Esophagus muscularis mucosa (tissue), 3 donors: Measurements from ENCODE around the gene ABTB2.

Experiments used
- POLR2A ChIP-seq: fragments of 450-650 bp; IDR thresholded peaks from one replicate; pipeline ENCODE4 v1.6.1; 2017; ENCODE audit warnings: antibody characterized with exemption, moderate library complexity, mild to moderate bottlenecking, low read depth
- TF ChIP-seq, protein P1 (sequence below), 3 experiments: fragments of 200-600 bp in 2 of 3; fragments of 450-650 bp in 1 of 3; sonication (generic) in 2 of 3; IDR thresholded peaks; one replicate each; pipeline ENCODE4 v1.5.1; 2017 to 2019; ENCODE audit warnings: antibody characterized with exemption in 3 of 3, mild to moderate bottlenecking in 2 of 3, moderate library complexity in 1 of 3

DNA sequence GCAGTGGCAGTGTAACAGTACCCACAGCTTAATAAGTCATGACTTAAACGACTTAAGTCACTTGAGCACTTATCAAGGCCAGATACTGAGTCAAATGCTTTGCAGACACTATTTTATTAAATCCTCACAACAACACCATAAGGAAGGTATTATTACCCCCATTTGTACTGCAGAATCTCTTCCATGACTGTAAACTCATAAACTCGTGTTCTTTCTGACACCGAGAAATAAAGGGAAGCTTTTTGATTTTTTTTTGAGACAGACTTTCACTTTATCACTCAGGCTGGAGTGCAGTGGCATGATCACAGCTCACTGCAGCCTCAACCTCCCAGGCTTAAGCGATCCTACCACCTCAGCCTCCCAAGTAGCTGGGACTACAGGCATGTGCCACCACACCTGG is 103.8 kb downstream of the ABTB2 start:
- TF ChIP-seq, protein P1, sequence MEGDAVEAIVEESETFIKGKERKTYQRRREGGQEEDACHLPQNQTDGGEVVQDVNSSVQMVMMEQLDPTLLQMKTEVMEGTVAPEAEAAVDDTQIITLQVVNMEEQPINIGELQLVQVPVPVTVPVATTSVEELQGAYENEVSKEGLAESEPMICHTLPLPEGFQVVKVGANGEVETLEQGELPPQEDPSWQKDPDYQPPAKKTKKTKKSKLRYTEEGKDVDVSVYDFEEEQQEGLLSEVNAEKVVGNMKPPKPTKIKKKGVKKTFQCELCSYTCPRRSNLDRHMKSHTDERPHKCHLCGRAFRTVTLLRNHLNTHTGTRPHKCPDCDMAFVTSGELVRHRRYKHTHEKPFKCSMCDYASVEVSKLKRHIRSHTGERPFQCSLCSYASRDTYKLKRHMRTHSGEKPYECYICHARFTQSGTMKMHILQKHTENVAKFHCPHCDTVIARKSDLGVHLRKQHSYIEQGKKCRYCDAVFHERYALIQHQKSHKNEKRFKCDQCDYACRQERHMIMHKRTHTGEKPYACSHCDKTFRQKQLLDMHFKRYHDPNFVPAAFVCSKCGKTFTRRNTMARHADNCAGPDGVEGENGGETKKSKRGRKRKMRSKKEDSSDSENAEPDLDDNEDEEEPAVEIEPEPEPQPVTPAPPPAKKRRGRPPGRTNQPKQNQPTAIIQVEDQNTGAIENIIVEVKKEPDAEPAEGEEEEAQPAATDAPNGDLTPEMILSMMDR (IDR thresholded peaks at IDR 0.05): no peak
- TF ChIP-seq POLR2A: no peak
